Suprapubic skin (tissue), 4 donors: ENCODE data around the gene HNRNPF. TPM values are rescaled to one million over a fixed set of nuclear protein-coding genes. Genes with fewer than 3 reads are reported as not detected.
A peak's percentile ranks its signal among the peaks of the same experiment; 100 is the strongest.
"Not testable (repeated sequence)": the region's sequence is repeated elsewhere in the genome, so short reads cannot be mapped to it uniquely, and the experiment has no call there.

Experiments
- DNase-seq, 2 donors: peaks; one replicate each; pipeline ENCODE4 v3.0.0-alpha.2; 2019; ENCODE audit warnings: low spot score in 2 of 2
- H3K27ac ChIP-seq: fragments of 200-600 bp; sonication (generic); one replicate; pipeline ENCODE4 v1.5.1; 2019
- H3K27me3 ChIP-seq: fragments of 200-600 bp; sonication (generic); one replicate; pipeline ENCODE4 v1.5.1; 2019
- H3K36me3 ChIP-seq: fragments of 200-600 bp; sonication (generic); one replicate; pipeline ENCODE4 v1.5.1; 2019
- H3K4me1 ChIP-seq: fragments of 200-600 bp; sonication (generic); one replicate; pipeline ENCODE4 v1.5.1; 2019
- H3K4me3 ChIP-seq: fragments of 200-600 bp; sonication (generic); one replicate; pipeline ENCODE4 v1.5.1; 2019; ENCODE audit warnings: mild to moderate bottlenecking
- H3K9me3 ChIP-seq: fragments of 200-600 bp; sonication (generic); one replicate; pipeline ENCODE4 v1.5.1; 2019
- EP300 ChIP-seq: sonication (generic); formaldehyde crosslinking; IDR thresholded peaks from one replicate; pipeline ENCODE4 v1.6.1; 2017; ENCODE audit warnings: antibody characterized with exemption
- POLR2A ChIP-seq, 2 donors: fragments of 450-650 bp; IDR thresholded peaks; one replicate each; pipeline ENCODE4 v1.6.1; 2017; ENCODE audit warnings: antibody characterized with exemption in 2 of 2, mild to moderate bottlenecking in 2 of 2, moderate library complexity in 2 of 2
- POLR2AphosphoS5 ChIP-seq, 3 donors: sonication (generic); formaldehyde crosslinking; IDR thresholded peaks; one replicate each; pipeline ENCODE4 v1.6.1; 2017; ENCODE audit warnings: antibody characterized with exemption in 3 of 3
- WGBS: methylation state at CpG from one replicate; pipeline ENCODE4 v1.1.5; 2018; 5-methylcytosine and 5-hydroxymethylcytosine counted together
- total RNA-seq, 4 donors: library from RNA; depleted of rRNA; stranded (reverse); fragments of >200 nt; gene quantifications; one replicate each; pipeline ENCODE4 v1.1.0, GENCODE V29; 2016
- TF ChIP-seq, protein P1 (sequence below), 2 donors: fragments of 200-600 bp in 1 of 2; fragments of 450-650 bp in 1 of 2; sonication (generic) in 1 of 2; IDR thresholded peaks; one replicate each; pipeline ENCODE4 v1.5.1; 2016 to 2019; ENCODE audit warnings: antibody characterized with exemption in 2 of 2, mild to moderate bottlenecking in 1 of 2, moderate library complexity in 1 of 2

The HNRNPF gene
- total RNA-seq, 4 donors from 2014 or later: 180 to 248 (median 217) TPM

DNA sequence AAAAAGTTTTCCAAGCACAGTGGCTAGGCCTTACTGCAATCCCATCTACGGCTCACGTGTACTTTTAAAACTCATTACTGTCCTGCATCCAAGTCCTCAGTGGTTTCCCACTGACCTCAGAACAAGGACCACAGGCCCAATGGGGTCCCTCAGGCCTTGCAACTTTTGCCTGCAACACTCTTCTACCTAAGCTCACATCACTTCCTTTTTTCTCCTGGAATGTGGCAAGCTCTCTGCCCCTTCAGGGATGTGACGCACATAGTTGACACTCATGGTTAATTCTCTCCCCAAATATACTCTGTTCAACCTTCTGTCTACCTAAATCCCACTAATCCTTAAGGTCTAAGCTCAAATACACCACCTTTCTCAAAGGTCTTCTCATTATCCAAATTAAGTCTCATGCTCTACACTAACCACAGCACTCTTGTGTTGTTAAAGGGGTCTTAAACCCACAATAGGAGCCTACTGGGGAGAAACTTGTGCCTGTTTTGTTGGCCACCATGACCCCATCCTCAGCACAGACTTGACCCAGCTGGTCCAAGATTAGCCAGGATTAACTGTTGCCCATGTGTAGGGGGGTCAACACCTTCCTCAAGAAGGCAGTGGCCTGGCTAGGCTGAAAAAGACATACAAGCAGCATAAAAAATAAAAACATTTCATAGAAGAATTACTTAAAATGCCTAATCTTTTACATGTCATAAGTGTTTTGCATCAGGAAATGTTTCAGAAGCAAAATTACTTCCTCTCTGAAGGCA is 15.2 kb downstream of the HNRNPF start:
- H3K27me3 ChIP-seq: no peaks in the 10 kb centered on the region
- no peaks in the 10 kb centered on the region for H3K9me3 ChIP-seq
- TF ChIP-seq POLR2A (IDR thresholded peaks at IDR 0.05): no peak
- H3K4me1 ChIP-seq: peaks cover 75% of the 10 kb centered on the region
- peaks cover 62% of the 10 kb centered on the region for H3K36me3 ChIP-seq
- 80% methylated on average over 3 of the region's 3 CpGs for WGBS
- H3K27ac ChIP-seq: no peak overlapping the region
- peak in 1 of 2 donors; percentile 34 for DNase-seq
- no peak overlapping the region for H3K4me3 ChIP-seq

DNA sequence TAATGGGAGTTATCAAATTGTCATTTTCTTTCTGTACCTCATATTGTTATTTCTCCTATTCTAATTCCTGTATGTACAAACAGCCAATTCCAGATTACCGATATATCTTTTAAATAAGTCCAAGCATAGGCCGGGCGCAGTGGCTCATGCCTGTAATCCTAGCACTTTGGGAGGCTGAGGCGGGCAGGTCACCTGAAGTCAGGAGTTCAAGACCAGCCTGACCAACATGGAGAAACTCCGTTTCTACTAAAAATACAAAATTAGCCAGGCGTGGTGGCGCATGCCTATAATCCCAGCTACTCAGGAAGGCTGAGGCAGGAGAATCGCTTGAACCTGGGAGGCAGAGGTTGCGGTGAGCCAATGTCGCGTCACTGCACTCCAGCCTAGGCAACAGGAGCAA is 15.8 kb downstream of the HNRNPF start:
- Histone ChIP-seq H3K4me1 (peaks cover 69% of the 10 kb centered on the region), H3K36me3 (peaks cover 68% of the 10 kb centered on the region)
- H3K9me3 ChIP-seq, H3K27ac ChIP-seq, DNase-seq, H3K27me3 ChIP-seq, H3K4me3 ChIP-seq: not testable (repeated sequence)
- 94% methylated on average over 11 of the region's 11 CpGs for WGBS

DNA sequence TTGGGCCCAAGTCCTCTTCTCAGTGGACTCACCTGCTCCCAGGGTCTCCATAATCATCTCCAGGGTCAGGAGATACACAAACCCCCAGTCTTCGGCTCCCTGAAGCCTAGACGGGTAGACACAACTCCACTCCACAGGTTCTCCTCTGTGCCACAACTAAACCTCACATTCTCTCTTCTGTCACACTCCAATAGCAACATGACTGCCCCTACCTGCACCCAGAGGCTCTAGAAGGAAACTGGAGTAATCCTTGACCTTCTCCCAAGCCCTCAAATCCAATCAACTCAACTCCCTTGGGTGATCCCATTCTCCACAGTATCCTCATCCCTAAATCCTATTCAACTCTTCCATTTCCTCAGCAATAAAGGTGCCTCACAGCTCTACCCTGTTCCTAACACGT is 16.2 kb downstream of the HNRNPF start:
- H3K4me1 ChIP-seq: peaks cover 65% of the 10 kb centered on the region
- WGBS: 79% methylated on average over 3 of the region's 3 CpGs
- H3K27me3 ChIP-seq: no peaks in the 10 kb centered on the region
- no peaks in the 10 kb centered on the region for H3K9me3 ChIP-seq
- peaks cover 72% of the 10 kb centered on the region for H3K36me3 ChIP-seq
- H3K4me3 ChIP-seq: no peak overlapping the region
- TF ChIP-seq POLR2A (IDR thresholded peaks at IDR 0.05) (no peak), POLR2AphosphoS5 (IDR thresholded peaks at IDR 0.05) (no peak), EP300 (no peak)
- TF ChIP-seq, protein P1, sequence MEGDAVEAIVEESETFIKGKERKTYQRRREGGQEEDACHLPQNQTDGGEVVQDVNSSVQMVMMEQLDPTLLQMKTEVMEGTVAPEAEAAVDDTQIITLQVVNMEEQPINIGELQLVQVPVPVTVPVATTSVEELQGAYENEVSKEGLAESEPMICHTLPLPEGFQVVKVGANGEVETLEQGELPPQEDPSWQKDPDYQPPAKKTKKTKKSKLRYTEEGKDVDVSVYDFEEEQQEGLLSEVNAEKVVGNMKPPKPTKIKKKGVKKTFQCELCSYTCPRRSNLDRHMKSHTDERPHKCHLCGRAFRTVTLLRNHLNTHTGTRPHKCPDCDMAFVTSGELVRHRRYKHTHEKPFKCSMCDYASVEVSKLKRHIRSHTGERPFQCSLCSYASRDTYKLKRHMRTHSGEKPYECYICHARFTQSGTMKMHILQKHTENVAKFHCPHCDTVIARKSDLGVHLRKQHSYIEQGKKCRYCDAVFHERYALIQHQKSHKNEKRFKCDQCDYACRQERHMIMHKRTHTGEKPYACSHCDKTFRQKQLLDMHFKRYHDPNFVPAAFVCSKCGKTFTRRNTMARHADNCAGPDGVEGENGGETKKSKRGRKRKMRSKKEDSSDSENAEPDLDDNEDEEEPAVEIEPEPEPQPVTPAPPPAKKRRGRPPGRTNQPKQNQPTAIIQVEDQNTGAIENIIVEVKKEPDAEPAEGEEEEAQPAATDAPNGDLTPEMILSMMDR (IDR thresholded peaks at IDR 0.05): no peak
- DNase-seq: no peak
- H3K27ac ChIP-seq: no peak overlapping the region

DNA sequence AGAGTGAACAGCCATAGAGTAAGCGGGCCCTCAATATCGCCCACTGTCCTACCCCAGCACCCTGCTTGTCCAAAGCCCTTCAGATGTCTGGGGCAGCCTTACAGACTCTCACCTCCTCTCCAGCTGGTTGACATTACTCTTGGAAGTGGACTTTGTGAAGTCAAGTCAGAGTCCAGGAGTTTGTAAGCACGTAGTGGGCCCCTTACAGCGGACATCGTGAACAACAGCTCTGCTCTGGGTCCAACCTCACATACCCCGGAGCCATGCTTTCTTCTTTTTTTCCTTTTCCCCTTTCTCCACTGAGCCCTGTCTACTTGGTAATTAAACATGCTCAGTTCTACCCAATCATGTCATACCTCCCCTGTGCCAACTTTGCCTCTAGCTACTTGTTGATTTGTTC is 17.5 kb downstream of the HNRNPF start:
- 69% methylated on average over 6 of the region's 6 CpGs for WGBS
- Histone ChIP-seq H3K27me3 (no peaks in the 10 kb centered on the region), H3K27ac (no peak overlapping the region), H3K4me1 (peaks cover 59% of the 10 kb centered on the region), H3K36me3 (peaks cover 85% of the 10 kb centered on the region), H3K9me3 (no peaks in the 10 kb centered on the region), H3K4me3 (no peak overlapping the region)
- no peak for TF ChIP-seq POLR2AphosphoS5 (IDR thresholded peaks at IDR 0.05)
- no peak for TF ChIP-seq EP300
- TF ChIP-seq, protein P1 (IDR thresholded peaks at IDR 0.05): no peak
- TF ChIP-seq POLR2A (IDR thresholded peaks at IDR 0.05): no peak
- no peak for DNase-seq

DNA sequence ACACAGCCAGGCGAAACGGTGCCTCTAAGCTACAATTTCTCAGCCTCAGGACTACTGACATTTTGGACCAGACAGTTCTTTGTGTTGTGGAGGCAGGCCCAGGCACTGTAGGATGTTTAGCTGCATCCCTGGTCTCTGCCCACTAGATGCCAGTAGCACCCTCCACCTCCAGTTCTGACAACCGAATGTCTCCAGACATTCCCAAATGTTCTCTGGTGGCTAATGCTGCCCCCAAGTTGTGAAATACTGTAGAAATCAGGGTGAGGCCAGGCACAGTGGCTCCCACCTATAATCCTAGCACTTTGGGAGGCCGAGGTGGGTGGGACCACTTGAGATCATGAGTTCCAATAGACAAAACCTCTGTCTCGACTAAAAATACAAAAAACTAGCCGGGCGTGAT is 18.2 kb downstream of the HNRNPF start:
- H3K36me3 ChIP-seq: peaks cover 92% of the 10 kb centered on the region
- no peak overlapping the region for H3K27ac ChIP-seq

DNA sequence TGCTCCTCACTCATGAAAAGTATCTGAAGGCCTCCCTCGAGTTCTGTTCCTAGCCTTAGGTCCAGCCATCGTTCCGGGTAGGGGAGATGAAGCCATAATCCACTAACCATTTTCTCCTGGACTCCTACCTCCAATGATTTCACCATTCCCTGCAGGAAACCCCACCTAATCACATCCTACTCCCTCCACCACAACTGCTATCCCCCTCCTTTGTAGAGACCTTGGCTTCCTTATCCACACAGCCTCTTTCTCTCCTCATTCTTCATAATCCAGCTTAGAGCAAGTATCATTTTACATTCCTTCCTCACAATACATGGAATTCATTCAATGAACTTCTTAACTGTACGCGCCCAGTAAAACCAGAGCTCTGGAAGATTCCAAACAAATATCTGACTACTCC is 18.7 kb downstream of the HNRNPF start:
- Histone ChIP-seq H3K36me3 (peaks cover 97% of the 10 kb centered on the region), H3K27me3 (no peaks in the 10 kb centered on the region), H3K4me1 (peaks cover 49% of the 10 kb centered on the region), H3K9me3 (no peaks in the 10 kb centered on the region), H3K27ac (no peak overlapping the region), H3K4me3 (no peak overlapping the region)
- DNase-seq: no peak
- TF ChIP-seq EP300 (no peak), POLR2AphosphoS5 (IDR thresholded peaks at IDR 0.05) (no peak), POLR2A (IDR thresholded peaks at IDR 0.05) (no peak)
- TF ChIP-seq, protein P1 (IDR thresholded peaks at IDR 0.05): no peak
- 79% methylated on average over 5 of the region's 5 CpGs for WGBS

More for the DNA sequence above, 18.2 kb downstream of the HNRNPF start:
- 71% methylated on average over 7 of the region's 7 CpGs for WGBS
- no peak for TF ChIP-seq POLR2AphosphoS5 (IDR thresholded peaks at IDR 0.05)
- TF ChIP-seq, protein P1 (IDR thresholded peaks at IDR 0.05): peak; percentile 15 to 47
- no peak for TF ChIP-seq POLR2A (IDR thresholded peaks at IDR 0.05)
- no peak for TF ChIP-seq EP300
- no peaks in the 10 kb centered on the region for H3K9me3 ChIP-seq
- DNase-seq: peak in 1 of 2 donors; percentile 49
- no peak overlapping the region for H3K4me3 ChIP-seq
- no peaks in the 10 kb centered on the region for H3K27me3 ChIP-seq
- H3K4me1 ChIP-seq: peaks cover 53% of the 10 kb centered on the region
